ENCODE results near the gene VRK2.
"Not testable (repeated sequence)": the region's sequence is repeated elsewhere in the genome, so short reads cannot be mapped to it uniquely, and the experiment has no call there.

VRK2 gene

DNA sequence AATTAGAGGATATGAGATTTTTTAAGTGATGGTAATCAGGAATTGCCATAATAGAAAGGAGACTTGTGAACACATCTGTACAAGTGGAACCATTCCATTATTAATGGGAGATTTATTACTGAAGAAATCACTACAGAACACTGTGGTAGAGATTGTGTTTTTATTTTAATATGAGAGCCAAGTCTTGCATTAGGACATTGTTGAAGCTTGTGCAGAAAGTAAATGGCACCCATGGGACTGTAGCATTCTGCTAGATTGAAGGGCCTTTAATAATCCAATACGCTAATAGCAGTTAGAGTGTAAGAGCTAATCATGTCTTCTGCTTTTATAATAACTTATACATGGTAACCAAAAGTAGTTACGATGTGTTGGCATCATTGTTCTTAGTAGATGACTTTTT, 83.6 kb downstream of the VRK2 start:
- Mint-ChIP-seq H3K36me3 (ENCODE audit: insufficient read depth) (peaks cover 2% of the 10 kb centered on the region), H3K27me3 (no peaks in the 10 kb centered on the region), H3K4me1 (no peaks in the 10 kb centered on the region), H3K9me3 (no peaks in the 10 kb centered on the region), H3K4me3 (no peak overlapping the region), H3K27ac (ENCODE audit: low read depth) (no peak overlapping the region)
- ATAC-seq (replicated peaks; ENCODE audit: extremely low read depth, poor library complexity, severe bottlenecking) (no peak), DNase-seq (ENCODE audit: low spot score in 2 of 2) (no peak)

DNA sequence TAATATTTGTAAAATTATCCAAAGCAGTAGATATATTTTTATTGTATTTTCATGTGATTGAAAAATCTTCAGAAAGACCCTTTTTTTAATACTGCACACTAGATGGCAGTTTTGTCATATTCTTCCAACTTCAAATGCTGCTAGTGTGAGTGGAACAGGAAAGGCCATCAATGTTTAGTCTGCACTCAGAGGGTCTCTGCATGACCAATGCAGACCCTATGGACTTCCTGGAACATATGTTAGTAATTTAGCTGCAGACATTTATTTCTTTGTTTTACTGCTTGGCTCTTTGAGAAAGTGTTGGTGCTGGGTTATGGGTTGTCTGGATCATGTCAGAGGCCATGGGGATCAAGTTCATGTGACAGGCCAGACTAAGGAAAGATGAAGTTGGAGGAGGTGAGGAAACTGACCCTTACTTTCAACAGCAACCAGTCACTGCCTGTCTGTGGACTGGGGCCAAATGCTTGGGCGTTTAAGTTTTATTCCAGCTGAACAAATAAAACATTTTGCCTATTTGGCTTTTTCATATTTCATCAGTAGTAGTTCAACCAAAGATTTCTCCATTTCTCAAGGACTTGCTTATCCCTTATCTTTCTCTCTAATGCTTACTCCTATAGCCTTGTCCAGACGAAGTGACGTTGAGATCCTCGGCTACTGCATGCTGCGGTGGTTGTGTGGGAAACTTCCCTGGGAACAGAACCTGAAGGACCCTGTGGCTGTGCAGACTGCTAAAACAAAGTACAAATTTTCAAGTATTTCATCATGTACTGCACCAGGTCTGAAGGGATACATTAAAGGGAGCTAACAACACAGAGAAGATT, 84.8 kb downstream of the VRK2 start:
- ATAC-seq (replicated peaks; ENCODE audit: extremely low read depth, poor library complexity, severe bottlenecking) (no peak), DNase-seq (ENCODE audit: low spot score in 2 of 2) (no peak)
- H3K27ac Mint-ChIP-seq (ENCODE audit: low read depth) = no peak overlapping the region
- H3K4me1 Mint-ChIP-seq = no peaks in the 10 kb centered on the region
- peaks cover 2% of the 10 kb centered on the region for H3K36me3 Mint-ChIP-seq (ENCODE audit: insufficient read depth)
- H3K9me3 Mint-ChIP-seq = no peaks in the 10 kb centered on the region
- no peaks in the 10 kb centered on the region for H3K27me3 Mint-ChIP-seq
- H3K4me3 Mint-ChIP-seq = no peak overlapping the region

DNA sequence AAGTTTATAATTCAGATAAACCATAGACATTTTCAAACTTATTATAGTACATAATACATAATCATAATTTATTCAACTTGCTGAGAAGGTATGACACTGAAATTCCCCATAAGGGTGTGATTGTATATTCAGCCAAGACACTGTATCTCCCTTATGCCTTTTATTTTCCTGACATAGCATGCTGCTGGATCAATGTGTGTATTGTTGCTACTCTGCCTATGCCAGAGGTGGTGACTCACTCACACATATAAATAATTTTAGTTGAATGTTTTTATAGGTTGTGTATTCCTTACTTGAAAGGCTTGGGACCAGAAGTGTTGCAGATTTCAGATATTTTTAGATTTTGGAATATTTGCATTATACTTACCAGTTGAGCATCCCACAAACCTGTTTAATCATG, 86.8 kb downstream of the VRK2 start:
- Mint-ChIP-seq H3K36me3 (ENCODE audit: insufficient read depth) (peaks cover 2% of the 10 kb centered on the region), H3K9me3 (no peaks in the 10 kb centered on the region), H3K4me1 (no peaks in the 10 kb centered on the region), H3K4me3 (no peak overlapping the region), H3K27me3 (no peaks in the 10 kb centered on the region), H3K27ac (ENCODE audit: low read depth) (no peak overlapping the region)
- no peak for DNase-seq (ENCODE audit: low spot score in 2 of 2)
- no peak for ATAC-seq (replicated peaks; ENCODE audit: extremely low read depth, poor library complexity, severe bottlenecking)

DNA sequence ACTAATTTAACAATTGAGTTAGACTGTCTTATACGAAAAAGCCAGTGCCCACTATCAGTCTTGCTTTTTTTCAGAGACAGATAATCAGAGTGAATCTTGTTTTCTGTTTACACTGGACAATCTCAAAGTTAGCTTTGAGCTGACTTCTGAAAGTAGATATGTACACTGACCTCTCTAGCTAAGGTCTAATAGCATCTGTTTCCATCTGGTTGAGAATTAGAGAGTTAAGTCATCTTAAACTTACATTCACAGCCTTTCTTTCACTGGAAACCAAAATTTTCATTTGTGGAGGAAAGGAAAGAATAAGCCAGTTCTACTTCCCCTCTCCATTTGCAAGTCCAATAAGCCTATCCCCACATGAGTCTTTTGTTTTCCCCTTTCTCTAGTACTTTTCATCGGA, 89.3 kb downstream of the VRK2 start:
- DNase-seq (ENCODE audit: low spot score in 2 of 2) = no peak
- H3K36me3 Mint-ChIP-seq (ENCODE audit: insufficient read depth) = peaks cover 5% of the 10 kb centered on the region
- H3K9me3 Mint-ChIP-seq = no peaks in the 10 kb centered on the region
- H3K4me1 Mint-ChIP-seq = no peaks in the 10 kb centered on the region
- no peak for ATAC-seq (replicated peaks; ENCODE audit: extremely low read depth, poor library complexity, severe bottlenecking)
- H3K4me3 Mint-ChIP-seq = no peak overlapping the region
- H3K27me3 Mint-ChIP-seq = no peaks in the 10 kb centered on the region
- no peak overlapping the region for H3K27ac Mint-ChIP-seq (ENCODE audit: low read depth)

DNA sequence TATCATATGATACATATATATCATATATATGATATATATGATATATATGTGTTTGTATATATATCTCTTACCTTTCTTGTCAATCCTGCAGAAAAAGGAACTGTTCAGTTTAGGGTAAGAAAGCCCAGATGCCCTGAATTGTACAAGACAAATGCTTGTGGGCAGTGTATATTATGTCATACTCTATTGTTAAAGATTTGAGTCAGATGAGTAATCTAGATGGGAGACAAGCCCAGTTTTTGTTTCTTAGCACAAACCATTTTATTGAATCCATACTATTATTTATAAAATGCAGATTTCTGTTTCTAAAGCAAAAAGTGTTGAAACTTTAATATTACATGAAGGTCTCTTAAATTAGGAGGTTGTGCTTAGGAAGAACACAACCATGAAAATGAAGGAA, 90.6 kb downstream of the VRK2 start:
- H3K4me1 Mint-ChIP-seq = no peaks in the 10 kb centered on the region
- ATAC-seq (replicated peaks; ENCODE audit: extremely low read depth, poor library complexity, severe bottlenecking) (no peak), DNase-seq (ENCODE audit: low spot score in 2 of 2) (no peak)
- H3K36me3 Mint-ChIP-seq (ENCODE audit: insufficient read depth) = peaks cover 5% of the 10 kb centered on the region
- no peaks in the 10 kb centered on the region for H3K9me3 Mint-ChIP-seq
- no peak overlapping the region for H3K4me3 Mint-ChIP-seq
- no peaks in the 10 kb centered on the region for H3K27me3 Mint-ChIP-seq
- no peak overlapping the region for H3K27ac Mint-ChIP-seq (ENCODE audit: low read depth)

DNA sequence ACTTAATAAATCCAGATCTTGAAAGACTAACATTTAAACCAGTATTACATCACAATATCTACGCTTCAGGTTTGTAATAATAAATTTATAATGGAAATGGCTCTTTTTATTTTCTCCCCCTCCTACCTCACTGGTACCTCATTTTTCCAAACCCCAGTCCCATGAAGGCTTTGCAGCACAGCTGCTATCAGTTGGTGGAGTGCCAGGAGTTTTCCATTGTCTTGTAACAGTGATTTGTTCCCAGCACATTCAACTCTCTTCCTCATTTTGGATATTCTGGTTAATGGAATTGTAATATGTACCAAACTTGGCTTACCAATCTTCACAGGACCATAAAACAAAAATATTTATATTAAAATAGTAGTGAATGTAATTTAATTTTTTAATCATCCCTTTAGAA, 91.2 kb downstream of the VRK2 start:
- Mint-ChIP-seq H3K9me3 (no peaks in the 10 kb centered on the region), H3K4me1 (no peaks in the 10 kb centered on the region), H3K36me3 (ENCODE audit: insufficient read depth) (peaks cover 7% of the 10 kb centered on the region), H3K27ac (ENCODE audit: low read depth) (no peak overlapping the region), H3K4me3 (no peak overlapping the region), H3K27me3 (no peaks in the 10 kb centered on the region)
- ATAC-seq (replicated peaks; ENCODE audit: extremely low read depth, poor library complexity, severe bottlenecking) (no peak), DNase-seq (ENCODE audit: low spot score in 2 of 2) (no peak)

DNA sequence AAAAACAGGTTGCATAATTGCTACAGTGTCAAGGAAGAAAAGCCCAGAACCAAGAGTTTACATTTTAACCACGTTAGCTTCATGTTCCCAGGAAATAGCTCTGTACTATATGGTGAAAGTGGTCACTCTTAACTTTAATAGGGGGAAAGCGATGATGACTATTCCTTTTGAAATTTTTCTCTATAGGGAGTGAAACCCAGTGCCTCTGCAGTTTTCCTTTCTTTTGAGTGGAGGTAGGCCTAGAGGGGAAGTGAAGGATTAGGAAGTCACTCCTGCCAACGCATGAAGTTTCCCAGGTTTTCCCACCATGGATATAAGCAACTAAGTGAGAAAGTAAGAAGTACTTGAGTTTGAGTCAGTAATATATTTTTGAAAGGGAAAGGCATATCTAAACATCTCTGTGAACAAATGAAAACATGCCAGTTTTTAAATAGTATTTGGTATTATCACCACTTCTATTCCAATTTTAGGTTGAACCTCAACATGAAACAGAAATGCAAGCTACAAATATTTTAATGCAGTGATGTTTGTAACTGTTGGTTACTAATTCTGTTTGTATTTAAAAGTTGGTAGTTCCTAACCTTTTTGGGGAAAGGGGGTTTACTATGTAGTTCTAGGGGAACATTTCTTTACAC, 91.9 kb downstream of the VRK2 start:
- Mint-ChIP-seq H3K4me3 (no peak overlapping the region), H3K9me3 (no peaks in the 10 kb centered on the region), H3K36me3 (ENCODE audit: insufficient read depth) (peaks cover 7% of the 10 kb centered on the region), H3K4me1 (no peaks in the 10 kb centered on the region), H3K27ac (ENCODE audit: low read depth) (no peak overlapping the region), H3K27me3 (no peaks in the 10 kb centered on the region)
- no peak for ATAC-seq (replicated peaks; ENCODE audit: extremely low read depth, poor library complexity, severe bottlenecking)
- no peak for DNase-seq (ENCODE audit: low spot score in 2 of 2)

DNA sequence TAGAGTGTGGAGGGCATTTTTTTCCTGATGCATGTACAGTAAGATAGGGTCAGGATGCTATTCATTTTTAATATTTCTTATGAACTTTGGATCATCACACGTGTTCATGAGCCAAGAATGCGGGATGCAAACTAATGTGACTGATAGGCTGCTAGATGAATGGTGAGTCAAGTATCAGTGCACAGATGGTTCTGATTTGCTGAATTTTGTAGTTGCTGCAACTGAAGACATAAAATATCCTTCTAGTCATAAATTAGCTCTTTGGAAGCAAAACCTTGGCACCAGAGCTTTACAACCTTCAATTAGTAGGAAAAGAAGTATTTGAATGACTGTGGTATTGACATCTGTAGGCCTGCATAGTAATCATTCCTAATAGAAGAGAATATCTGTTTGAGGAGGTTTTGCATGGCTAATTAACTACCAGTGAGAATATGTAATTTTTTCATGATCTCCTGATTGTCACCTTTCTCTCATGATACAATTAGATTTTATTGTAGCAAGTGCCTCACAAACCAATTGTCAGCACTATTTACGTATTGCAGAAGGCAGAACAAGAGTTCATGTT, 94.0 kb downstream of the VRK2 start:
- H3K36me3 Mint-ChIP-seq (ENCODE audit: insufficient read depth) = peaks cover 7% of the 10 kb centered on the region
- H3K27me3 Mint-ChIP-seq = no peaks in the 10 kb centered on the region
- H3K9me3 Mint-ChIP-seq = no peaks in the 10 kb centered on the region
- DNase-seq (ENCODE audit: low spot score in 2 of 2) (no peak), ATAC-seq (replicated peaks; ENCODE audit: extremely low read depth, poor library complexity, severe bottlenecking) (no peak)
- H3K27ac Mint-ChIP-seq (ENCODE audit: low read depth) = no peak overlapping the region
- no peak overlapping the region for H3K4me3 Mint-ChIP-seq
- H3K4me1 Mint-ChIP-seq = no peaks in the 10 kb centered on the region

DNA sequence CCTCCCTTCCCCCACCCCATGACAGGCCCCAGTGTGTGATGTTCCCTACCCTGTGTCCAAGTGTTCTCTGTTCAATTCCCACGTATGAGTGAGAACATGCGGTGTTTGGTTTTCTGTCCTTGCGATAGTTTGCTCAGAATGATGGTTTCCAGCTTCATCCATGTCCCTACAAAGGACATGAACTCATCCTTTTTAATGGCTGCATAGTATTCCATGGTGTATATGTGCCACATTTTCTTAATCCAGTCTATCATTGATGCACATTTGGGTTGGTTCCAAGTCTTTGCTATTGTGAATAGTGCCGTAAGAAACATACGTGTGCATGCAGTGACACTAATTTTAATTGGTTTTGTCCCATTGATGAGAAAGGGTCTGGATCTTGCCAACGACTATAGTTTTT, 99.2 kb downstream of the VRK2 start:
- H3K27ac Mint-ChIP-seq (ENCODE audit: low read depth); H3K4me1 Mint-ChIP-seq: not testable (repeated sequence)

DNA sequence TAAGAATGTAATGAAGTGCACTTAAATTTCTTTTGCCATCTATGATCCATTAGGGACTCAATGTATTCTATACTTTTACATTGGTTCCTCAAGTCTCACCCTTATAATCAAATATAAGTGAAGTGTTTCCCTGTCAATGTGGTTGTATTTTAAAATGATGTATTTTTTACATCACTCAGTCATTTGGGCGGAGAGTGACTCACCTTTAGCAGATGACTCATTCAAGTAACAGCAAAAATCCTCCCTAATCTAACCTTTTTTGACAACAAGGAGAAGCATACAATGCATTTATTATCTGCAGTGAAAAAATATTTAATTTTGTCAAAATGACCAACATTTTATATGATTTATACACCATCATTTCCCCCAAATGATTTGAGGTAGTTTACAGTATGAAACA, 100.1 kb downstream of the VRK2 start:
- Mint-ChIP-seq H3K9me3 (no peaks in the 10 kb centered on the region), H3K4me1 (peaks cover 5% of the 10 kb centered on the region), H3K36me3 (ENCODE audit: insufficient read depth) (peaks cover 9% of the 10 kb centered on the region), H3K27me3 (no peaks in the 10 kb centered on the region), H3K27ac (ENCODE audit: low read depth) (no peak overlapping the region), H3K4me3 (no peak overlapping the region)
- no peak for ATAC-seq (replicated peaks; ENCODE audit: extremely low read depth, poor library complexity, severe bottlenecking)
- DNase-seq (ENCODE audit: low spot score in 2 of 2) = no peak

More for the DNA sequence above, 99.2 kb downstream of the VRK2 start:
- H3K4me3 Mint-ChIP-seq; H3K36me3 Mint-ChIP-seq (ENCODE audit: insufficient read depth); DNase-seq (ENCODE audit: low spot score in 2 of 2); ATAC-seq (replicated peaks; ENCODE audit: extremely low read depth, poor library complexity, severe bottlenecking); H3K9me3 Mint-ChIP-seq; H3K27me3 Mint-ChIP-seq: not testable (repeated sequence)

DNA sequence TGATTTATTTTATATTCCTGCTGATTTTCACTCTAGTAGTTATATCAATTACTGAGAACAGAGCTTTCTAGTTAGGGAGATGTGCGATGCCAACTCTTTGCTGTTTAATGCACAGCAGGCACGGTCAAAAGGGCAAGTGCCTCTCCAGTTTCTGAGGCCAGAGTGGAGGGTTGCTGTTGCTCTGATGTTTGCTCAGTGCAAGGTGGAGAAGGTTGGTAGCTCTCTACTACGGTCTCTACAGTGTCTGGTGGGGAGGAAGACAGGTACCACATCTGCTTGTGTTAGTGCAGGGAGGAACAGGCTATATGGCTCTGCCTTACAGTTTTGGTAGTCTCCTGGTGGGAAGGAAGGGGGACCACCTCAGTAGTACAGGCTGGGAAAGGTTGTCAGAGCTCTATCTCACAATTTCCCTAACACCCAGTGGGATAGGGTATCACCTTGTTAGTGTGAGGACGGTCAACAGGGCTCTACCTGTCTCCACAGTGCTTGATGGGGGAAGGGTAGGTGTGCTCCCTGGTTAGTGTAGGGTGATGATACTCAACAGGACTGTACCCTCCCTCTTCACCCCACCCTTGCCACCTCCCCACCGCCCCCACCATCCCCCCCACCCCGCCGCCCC, 108.7 kb downstream of the VRK2 start:
- H3K36me3 Mint-ChIP-seq (ENCODE audit: insufficient read depth) = peaks cover 12% of the 10 kb centered on the region
- DNase-seq (ENCODE audit: low spot score in 2 of 2) (no peak), ATAC-seq (replicated peaks; ENCODE audit: extremely low read depth, poor library complexity, severe bottlenecking) (no peak)
- no peak overlapping the region for H3K4me3 Mint-ChIP-seq
- H3K4me1 Mint-ChIP-seq = peaks cover 12% of the 10 kb centered on the region
- H3K27ac Mint-ChIP-seq (ENCODE audit: low read depth) = no peak overlapping the region
- no peaks in the 10 kb centered on the region for H3K27me3 Mint-ChIP-seq
- H3K9me3 Mint-ChIP-seq = no peaks in the 10 kb centered on the region

DNA sequence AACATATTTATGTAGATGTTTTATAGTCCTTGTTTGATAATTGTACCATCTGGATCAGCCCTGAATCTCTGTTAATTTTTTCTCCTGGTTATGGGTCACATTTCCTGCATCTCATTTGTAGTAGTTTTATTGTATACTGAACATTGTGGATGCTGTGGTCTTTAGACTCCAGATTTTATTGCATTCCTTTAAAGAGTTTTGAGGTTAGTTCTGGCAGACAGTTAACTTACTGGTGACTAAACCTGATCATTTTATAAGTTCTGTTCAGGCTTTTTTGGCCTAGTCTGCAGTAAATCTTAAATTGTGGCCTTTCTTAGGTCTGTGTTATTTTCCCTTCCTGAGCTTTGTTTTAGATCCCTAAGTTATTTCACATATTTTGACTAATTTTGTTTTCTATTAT, 110.2 kb downstream of the VRK2 start:
- peaks cover 6% of the 10 kb centered on the region for H3K4me1 Mint-ChIP-seq
- ATAC-seq (replicated peaks; ENCODE audit: extremely low read depth, poor library complexity, severe bottlenecking) (no peak), DNase-seq (ENCODE audit: low spot score in 2 of 2) (no peak)
- H3K36me3 Mint-ChIP-seq (ENCODE audit: insufficient read depth) = peaks cover 17% of the 10 kb centered on the region
- no peak overlapping the region for H3K27ac Mint-ChIP-seq (ENCODE audit: low read depth)
- no peaks in the 10 kb centered on the region for H3K27me3 Mint-ChIP-seq
- H3K4me3 Mint-ChIP-seq = no peak overlapping the region
- H3K9me3 Mint-ChIP-seq = no peaks in the 10 kb centered on the region

DNA sequence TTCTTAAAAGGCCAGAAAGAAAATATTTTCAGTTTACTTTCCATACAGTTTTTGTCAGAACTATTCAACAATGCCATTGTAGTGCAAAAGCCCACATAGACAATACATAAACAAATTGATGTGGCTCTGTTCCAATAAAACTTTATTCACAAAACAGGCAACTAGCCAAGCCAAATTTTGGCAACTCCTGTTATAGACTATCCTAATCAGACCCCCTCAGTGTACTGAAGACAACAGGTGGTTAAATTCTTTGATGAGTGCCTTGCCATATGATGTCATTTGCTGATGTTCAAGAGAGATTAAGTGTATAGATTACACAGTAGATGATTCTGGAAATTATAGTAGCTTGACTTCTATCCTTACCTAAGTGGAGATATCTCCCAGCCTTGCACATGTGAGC, 111.1 kb downstream of the VRK2 start:
- ATAC-seq (replicated peaks; ENCODE audit: extremely low read depth, poor library complexity, severe bottlenecking) = no peak
- H3K4me3 Mint-ChIP-seq = no peak overlapping the region
- H3K27me3 Mint-ChIP-seq = no peaks in the 10 kb centered on the region
- peaks cover 17% of the 10 kb centered on the region for H3K36me3 Mint-ChIP-seq (ENCODE audit: insufficient read depth)
- H3K9me3 Mint-ChIP-seq = no peaks in the 10 kb centered on the region
- DNase-seq (ENCODE audit: low spot score in 2 of 2) = no peak
- H3K4me1 Mint-ChIP-seq = peaks cover 6% of the 10 kb centered on the region
- no peak overlapping the region for H3K27ac Mint-ChIP-seq (ENCODE audit: low read depth)

Data from central memory CD8-positive, alpha-beta T cell (primary cell).